Nephron progenitor cell (in vitro differentiated cells): Measurements from ENCODE around the gene MIEN1.

Experiments used
- DNase-seq: peaks from one replicate; pipeline ENCODE4 v3.0.0; 2021
- H3K27ac Mint-ChIP-seq: 2 replicates; pipeline ENCODE4 v1.8.0; 2021; ENCODE audit warnings: mild to moderate bottlenecking, moderate library complexity, mixed read lengths
- H3K27me3 Mint-ChIP-seq: 2 replicates; pipeline ENCODE4 v1.8.0; 2021; ENCODE audit warnings: mild to moderate bottlenecking, low read depth, mixed read lengths; ENCODE audit not compliant: poor library complexity
- H3K36me3 Mint-ChIP-seq: 2 replicates; pipeline ENCODE4 v1.8.0; 2021; ENCODE audit warnings: low read depth, mixed read lengths
- H3K4me1 Mint-ChIP-seq: 2 replicates; pipeline ENCODE4 v1.8.0; 2021; ENCODE audit warnings: mixed read lengths
- H3K4me3 Mint-ChIP-seq: 2 replicates; pipeline ENCODE4 v1.8.0; 2021; ENCODE audit warnings: mild to moderate bottlenecking, moderate library complexity, mixed read lengths
- H3K9me3 Mint-ChIP-seq: 2 replicates; pipeline ENCODE4 v1.8.0; 2021; ENCODE audit warnings: mild to moderate bottlenecking, moderate library complexity, mixed read lengths
- CTCF ChIP-seq: fragments of 200-600 bp; sonication (generic); IDR thresholded peaks from 2 replicates; pipeline ENCODE4 v1.5.0; 2021; ENCODE audit warnings: antibody characterized with exemption

The MIEN1 gene

GRCh38 chr17:39694593-39694992 lies 35.7 kb downstream of the MIEN1 start:
- Mint-ChIP-seq H3K4me1 (peaks cover 35% of the 10 kb centered on the region), H3K4me3 (no peak overlapping the region), H3K27ac (no peak overlapping the region), H3K27me3 (peaks cover 28% of the 10 kb centered on the region), H3K36me3 (no peaks in the 10 kb centered on the region), H3K9me3 (no peaks in the 10 kb centered on the region)
- no peak for DNase-seq
- no peak for TF ChIP-seq CTCF

- Mint-ChIP-seq H3K27ac (peak overlapping the region; percentile 24), H3K36me3 (peaks cover 11% of the 10 kb centered on the region), H3K9me3 (no peaks in the 10 kb centered on the region), H3K4me1 (peaks cover 22% of the 10 kb centered on the region), H3K4me3 (peak overlapping the region; percentile 95), H3K27me3 (peaks cover 22% of the 10 kb centered on the region)
- TF ChIP-seq CTCF, result no peak
- DNase-seq, result no peak
Observed at GRCh38 chr17:39688945-39689344, 41.4 kb downstream of the MIEN1 start.

DNA sequence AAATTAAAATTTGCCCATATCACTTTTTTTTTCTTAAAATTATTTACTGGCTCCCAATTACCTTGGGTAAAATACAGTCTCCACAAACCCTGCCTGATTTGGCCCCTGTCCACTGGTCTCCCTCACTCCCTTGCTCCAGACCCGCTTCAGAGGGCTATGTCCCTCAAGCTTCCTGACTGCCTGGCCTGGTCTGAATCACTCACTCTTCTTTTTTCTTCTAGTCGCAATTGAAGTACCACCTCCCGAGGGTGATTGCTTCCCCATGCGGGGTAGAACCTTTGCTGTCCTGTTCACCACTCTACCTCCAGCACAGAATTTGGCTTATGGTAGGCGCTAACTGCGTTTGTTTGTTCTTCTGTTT lies 41.9 kb downstream of the MIEN1 start:
- Mint-ChIP-seq H3K4me3 (peak overlapping the region; percentile 95), H3K9me3 (no peaks in the 10 kb centered on the region), H3K36me3 (peaks cover 12% of the 10 kb centered on the region), H3K4me1 (peaks cover 22% of the 10 kb centered on the region), H3K27ac (peak overlapping the region; percentile 99), H3K27me3 (peaks cover 22% of the 10 kb centered on the region)
- no peak for TF ChIP-seq CTCF
- no peak for DNase-seq

- Mint-ChIP-seq H3K36me3 (peaks cover 17% of the 10 kb centered on the region), H3K9me3 (no peaks in the 10 kb centered on the region), H3K4me1 (peaks cover 22% of the 10 kb centered on the region), H3K27me3 (peaks cover 22% of the 10 kb centered on the region), H3K27ac (peak within 1 kb of the TSS; percentile 99), H3K4me3 (peak within 1 kb of the TSS; percentile 95)
- DNase-seq, result peak; percentile 88
- no peak for TF ChIP-seq CTCF
Observed at GRCh38 chr17:39687546-39688474, 42.5 kb downstream of the MIEN1 start, which contains the start of gene PGAP3. TSS of gene PGAP3 (minus strand) at chr17:39688057. CDS start at chr17:39688014, 43 bp downstream.

GRCh38 chr17:39687101-39687545 lies 43.2 kb downstream of the MIEN1 start:
- DNase-seq, result no peak
- Mint-ChIP-seq H3K27me3 (peaks cover 22% of the 10 kb centered on the region), H3K9me3 (no peaks in the 10 kb centered on the region), H3K4me3 (peak overlapping the region; percentile 95), H3K4me1 (peaks cover 22% of the 10 kb centered on the region), H3K27ac (no peak overlapping the region), H3K36me3 (peaks cover 17% of the 10 kb centered on the region)
- TF ChIP-seq CTCF, result no peak
